H4 (cell line): ENCODE data around the gene IL10. TPM values are rescaled to one million over a fixed set of nuclear protein-coding genes. Genes with fewer than 3 reads are reported as not detected.
A peak's percentile ranks its signal among the peaks of the same experiment; 100 is the strongest.
"Not testable (repeated sequence)": the region's sequence is repeated elsewhere in the genome, so short reads cannot be mapped to it uniquely, and the experiment has no call there.

ENCODE experiments used
- DNase-seq: peaks from one replicate; pipeline ENCODE4 v3.0.0-alpha.2; 2015; ENCODE audit warnings: low spot score
- total RNA-seq: library from RNA; depleted of rRNA; stranded (reverse); fragments of >200 nt; shearing (Covaris generic); gene quantifications from 2 replicates; pipeline ENCODE4 v1.2.3, GENCODE V29; 2014

Gene IL10
- total RNA-seq, 1 experiment from 2014 or later = not detected

GRCh38 chr1:206793620-206794019, 21.3 kb upstream of the IL10 start:
- no peak for DNase-seq

- DNase-seq = no peak
Observed at GRCh38 chr1:206792939-206793607, 20.8 kb upstream of the IL10 start.

- no peak for DNase-seq
Observed at GRCh38 chr1:206790502-206791250, 18.4 kb upstream of the IL10 start.

- no peak for DNase-seq
Observed at GRCh38 chr1:206788487-206789050, 16.3 kb upstream of the IL10 start.

GRCh38 chr1:206787891-206788290, 15.6 kb upstream of the IL10 start:
- no peak for DNase-seq

GRCh38 chr1:206786212-206786886, 14.1 kb upstream of the IL10 start:
- no peak for DNase-seq

- DNase-seq = no peak
Observed at GRCh38 chr1:206785182-206785765, 13.0 kb upstream of the IL10 start.

- no peak for DNase-seq
Observed at GRCh38 chr1:206784471-206784903, 12.2 kb upstream of the IL10 start.

GRCh38 chr1:206783506-206783905, 11.2 kb upstream of the IL10 start:
- no peak for DNase-seq

- no peak for DNase-seq
Observed at GRCh38 chr1:206782448-206782847, 10.2 kb upstream of the IL10 start.

GRCh38 chr1:206779638-206780037, 7.3 kb upstream of the IL10 start:
- no peak for DNase-seq

- not testable (repeated sequence) for DNase-seq
Observed at GRCh38 chr1:206778911-206779310, 6.6 kb upstream of the IL10 start.

GRCh38 chr1:206778031-206778430, 5.7 kb upstream of the IL10 start:
- no peak for DNase-seq

- no peak for DNase-seq
Observed at GRCh38 chr1:206776229-206776628, 3.9 kb upstream of the IL10 start.

- no peak for DNase-seq
Observed at GRCh38 chr1:206774093-206774492, 1.8 kb upstream of the IL10 start.

GRCh38 chr1:206771338-206771692, 979 bp downstream of the IL10 start:
- DNase-seq = no peak

- no peak for DNase-seq
Observed at GRCh38 chr1:206770531-206771337, 1.6 kb downstream of the IL10 start, which contains the start of gene IL19. Gene IL19, plus strand, starts transcription at chr1:206770773. Its CDS starts 65,890 bp downstream, at chr1:206836663.

- DNase-seq = no peak
Observed at GRCh38 chr1:206769304-206769731, 3.0 kb downstream of the IL10 start.

- DNase-seq = no peak
Observed at GRCh38 chr1:206768472-206769303, 3.6 kb downstream of the IL10 start.

- peak; percentile 89 for DNase-seq
Observed at GRCh38 chr1:206766251-206766856, 5.9 kb downstream of the IL10 start.
